Muscle layer of colon (tissue), 2 donors: ENCODE data around the gene SMPD4.
"Not testable (repeated sequence)": the region's sequence is repeated elsewhere in the genome, so short reads cannot be mapped to it uniquely, and the experiment has no call there.

Source experiments
- H3K27ac ChIP-seq: one replicate; pipeline ENCODE4 v1.7.0; 2013; ENCODE audit warnings: low read depth, mild to moderate bottlenecking, low read length, moderate library complexity
- H3K27me3 ChIP-seq, 2 donors: one replicate each; pipeline ENCODE4 v1.7.0; 2013; ENCODE audit warnings: low read length in 2 of 2, mild to moderate bottlenecking in 2 of 2; ENCODE audit not compliant: insufficient read depth in 2 of 2, control insufficient read depth in 1 of 2
- H3K36me3 ChIP-seq: one replicate; pipeline ENCODE4 v1.7.0; 2013; ENCODE audit warnings: mild to moderate bottlenecking, low read length; ENCODE audit not compliant: insufficient read depth
- H3K4me1 ChIP-seq: one replicate; pipeline ENCODE4 v1.7.0; 2013; ENCODE audit warnings: mild to moderate bottlenecking, low read length; ENCODE audit not compliant: insufficient read depth
- H3K4me3 ChIP-seq, 2 donors: one replicate each; pipeline ENCODE4 v1.7.0; 2013; ENCODE audit warnings: low read length in 2 of 2, low read depth in 1 of 2, mild to moderate bottlenecking in 1 of 2, moderate library complexity in 1 of 2
- H3K9ac ChIP-seq: one replicate; pipeline ENCODE4 v1.7.0; 2013; ENCODE audit warnings: low read length
- H3K9me3 ChIP-seq: one replicate; pipeline ENCODE4 v1.7.0; 2013; ENCODE audit warnings: mild to moderate bottlenecking, low read length
- donor health status: abdominal sarcoma.
- donor health status: Adenocarcinoma of cecum.

SMPD4 gene

GRCh38 chr2:130165293-130166016 lies 15.9 kb downstream of the SMPD4 start:
- Histone ChIP-seq H3K27ac (no peak overlapping the region), H3K9me3 (no peaks in the 10 kb centered on the region), H3K27me3 (no peaks in the 10 kb centered on the region), H3K9ac (no peak overlapping the region), H3K4me1 (no peaks in the 10 kb centered on the region), H3K4me3 (no peak overlapping the region), H3K36me3 (peaks cover 26% of the 10 kb centered on the region)

DNA sequence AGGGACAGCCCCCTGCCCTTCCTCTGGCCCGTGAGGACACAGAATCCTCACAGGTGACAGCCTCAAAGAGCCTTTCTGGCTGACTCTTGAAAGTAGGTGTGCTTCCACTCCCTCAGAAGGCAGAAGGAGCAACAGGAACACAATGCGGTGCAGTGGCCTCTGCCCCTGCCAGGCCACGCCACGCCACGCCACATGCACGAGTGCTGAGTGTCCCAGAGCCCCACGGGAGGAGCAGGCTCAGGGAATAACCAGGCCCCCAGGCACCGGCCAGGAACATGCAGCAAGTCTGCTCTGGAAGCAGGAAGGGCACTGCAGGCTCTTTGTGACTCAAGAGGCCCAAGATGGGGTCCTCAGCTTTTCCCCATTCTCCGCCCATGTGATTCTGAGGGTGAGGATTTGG lies 18.4 kb downstream of the SMPD4 start:
- Histone ChIP-seq H3K9me3 (no peaks in the 10 kb centered on the region), H3K4me3 (no peak overlapping the region), H3K27me3 (no peaks in the 10 kb centered on the region), H3K9ac (no peak overlapping the region), H3K36me3 (peaks cover 26% of the 10 kb centered on the region), H3K4me1 (no peaks in the 10 kb centered on the region), H3K27ac (no peak overlapping the region)

- H3K27me3 ChIP-seq, H3K9ac ChIP-seq, H3K27ac ChIP-seq, H3K4me1 ChIP-seq, H3K4me3 ChIP-seq, H3K9me3 ChIP-seq: not testable (repeated sequence)
- H3K36me3 ChIP-seq, result peaks cover 26% of the 10 kb centered on the region
Measured at GRCh38 chr2:130162486-130162885, 18.9 kb downstream of the SMPD4 start.

- H3K36me3 ChIP-seq, result peaks cover 26% of the 10 kb centered on the region
- not testable (repeated sequence) for H3K4me3 ChIP-seq, H3K27me3 ChIP-seq, H3K4me1 ChIP-seq, H3K9ac ChIP-seq, H3K9me3 ChIP-seq, H3K27ac ChIP-seq
Measured at GRCh38 chr2:130160838-130161705, 20.3 kb downstream of the SMPD4 start.

DNA sequence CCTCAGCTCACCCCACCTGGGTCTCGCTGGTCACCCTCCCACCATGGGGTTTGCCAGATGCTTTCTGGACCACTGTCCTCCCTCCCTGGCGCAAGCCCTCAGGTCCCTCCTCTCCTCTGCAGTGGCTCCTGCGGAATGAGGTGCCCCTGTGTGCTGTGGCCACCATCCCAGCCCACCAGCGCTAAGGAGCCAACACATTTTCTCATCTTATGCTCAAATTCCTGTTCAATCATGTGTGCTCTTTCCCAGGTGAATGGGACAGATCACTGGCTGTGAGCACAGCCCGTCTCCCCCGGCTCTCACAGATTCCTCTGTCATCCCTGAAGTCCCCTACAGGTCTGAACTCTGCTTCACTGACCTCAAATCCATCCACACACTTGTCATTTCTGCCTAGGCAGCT lies 21.3 kb downstream of the SMPD4 start:
- H3K9ac ChIP-seq, result no peak overlapping the region
- no peaks in the 10 kb centered on the region for H3K9me3 ChIP-seq
- no peaks in the 10 kb centered on the region for H3K27me3 ChIP-seq
- peaks cover 21% of the 10 kb centered on the region for H3K36me3 ChIP-seq
- H3K4me3 ChIP-seq, result no peak overlapping the region
- H3K4me1 ChIP-seq, result no peaks in the 10 kb centered on the region
- no peak overlapping the region for H3K27ac ChIP-seq

DNA sequence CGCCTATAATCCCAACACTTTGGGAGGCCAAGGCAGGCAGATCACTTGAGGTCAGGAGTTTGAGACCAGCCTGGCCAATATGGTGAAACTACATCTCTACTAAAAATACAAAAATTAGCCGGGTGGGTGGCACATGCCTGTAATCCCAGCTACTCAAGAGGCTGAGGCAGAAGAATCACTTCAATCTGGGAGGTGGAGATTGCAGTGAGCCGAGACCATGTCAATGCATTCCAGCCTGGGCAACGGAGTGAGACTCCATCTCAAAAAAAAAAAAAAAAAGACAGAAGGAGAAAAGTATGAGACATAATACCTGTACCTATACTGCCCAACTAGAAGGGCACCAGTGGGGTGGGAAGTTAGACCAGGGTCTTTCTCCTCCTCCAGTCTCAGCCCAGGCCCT lies 22.0 kb downstream of the SMPD4 start:
- H3K9me3 ChIP-seq, H3K9ac ChIP-seq, H3K27ac ChIP-seq, H3K4me1 ChIP-seq, H3K4me3 ChIP-seq, H3K27me3 ChIP-seq: not testable (repeated sequence)
- peaks cover 17% of the 10 kb centered on the region for H3K36me3 ChIP-seq

- Histone ChIP-seq H3K27me3 (no peaks in the 10 kb centered on the region), H3K27ac (no peak overlapping the region), H3K9ac (no peak overlapping the region), H3K9me3 (no peaks in the 10 kb centered on the region), H3K36me3 (peaks cover 9% of the 10 kb centered on the region), H3K4me3 (no peak overlapping the region), H3K4me1 (no peaks in the 10 kb centered on the region)
Measured at GRCh38 chr2:130158631-130159030, 22.8 kb downstream of the SMPD4 start.

DNA sequence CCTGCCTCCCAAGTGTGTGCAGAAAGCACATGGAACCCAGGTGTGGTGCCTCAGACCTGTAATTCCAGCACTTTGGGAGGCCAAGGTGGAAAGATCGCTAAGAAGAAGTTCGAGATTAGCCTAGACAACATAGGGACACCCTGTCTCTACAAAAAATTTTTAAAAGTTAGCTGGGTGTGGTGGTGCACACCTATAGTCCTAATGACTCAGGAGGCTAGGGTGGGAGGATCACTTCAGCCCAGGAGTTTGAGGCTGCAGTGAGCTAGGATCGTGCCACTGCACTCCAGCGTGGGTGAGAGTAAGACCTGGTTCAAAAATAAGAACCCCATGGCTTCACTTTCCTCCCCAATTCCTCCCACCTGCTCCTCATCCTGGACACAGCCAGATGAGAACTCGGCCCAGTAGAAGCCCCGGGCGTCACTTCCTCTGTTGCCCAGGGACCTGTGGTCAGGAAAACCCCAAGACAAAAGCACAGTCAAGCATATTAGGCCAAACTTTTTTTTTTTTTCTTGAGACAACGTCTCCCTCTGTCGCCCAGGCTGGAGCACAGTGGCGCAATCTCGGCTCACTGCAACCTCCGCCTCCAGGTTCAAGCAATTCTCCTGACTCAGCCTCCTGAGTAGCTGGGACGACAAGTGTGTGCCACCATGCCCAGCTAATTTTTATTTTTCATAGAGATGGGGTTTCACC lies 23.4 kb downstream of the SMPD4 start:
- H3K27me3 ChIP-seq, H3K36me3 ChIP-seq, H3K9me3 ChIP-seq, H3K9ac ChIP-seq, H3K4me3 ChIP-seq, H3K4me1 ChIP-seq, H3K27ac ChIP-seq: not testable (repeated sequence)

DNA sequence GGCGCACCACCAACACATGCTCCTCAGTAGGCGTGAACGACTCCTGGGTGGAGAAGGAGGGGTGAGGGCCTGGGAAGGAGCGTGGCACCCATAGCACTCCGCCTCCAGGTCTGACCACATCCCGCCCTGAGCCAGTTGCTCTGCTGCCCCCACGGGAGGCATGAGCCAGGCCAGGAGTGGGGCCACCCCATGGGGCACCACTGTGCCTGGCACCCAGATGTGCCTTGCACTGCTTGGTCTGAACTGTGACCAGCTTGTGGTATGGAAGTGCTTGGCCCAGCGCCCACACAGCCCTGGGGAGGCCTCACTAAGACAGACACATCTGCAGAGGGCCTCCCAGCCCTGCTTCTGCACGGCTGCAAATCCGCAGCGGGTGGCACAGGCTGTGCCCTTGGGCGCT lies 24.0 kb downstream of the SMPD4 start:
- not testable (repeated sequence) for H3K9ac ChIP-seq, H3K27me3 ChIP-seq, H3K36me3 ChIP-seq, H3K27ac ChIP-seq, H3K9me3 ChIP-seq, H3K4me1 ChIP-seq, H3K4me3 ChIP-seq

DNA sequence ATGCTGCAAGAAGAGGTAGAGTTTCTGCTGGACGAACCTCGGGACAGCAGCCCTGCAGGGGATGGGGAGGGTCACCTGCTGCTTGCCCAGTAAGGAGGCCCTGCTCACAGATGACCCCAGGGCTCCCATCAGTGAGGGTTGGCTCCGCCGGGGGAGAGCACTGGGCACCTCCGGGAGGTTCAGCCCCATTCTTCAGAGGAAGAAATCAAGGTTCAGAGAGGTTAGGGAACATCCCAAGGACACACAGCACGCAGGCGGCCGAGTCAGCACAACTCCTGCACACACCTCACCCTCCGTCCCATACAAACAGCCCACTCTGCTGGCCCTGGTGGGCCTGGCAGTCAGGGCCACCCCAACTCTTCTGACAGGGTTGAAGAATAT lies 24.8 kb downstream of the SMPD4 start:
- Histone ChIP-seq H3K9ac (no peak overlapping the region), H3K27me3 (no peaks in the 10 kb centered on the region), H3K4me1 (no peaks in the 10 kb centered on the region), H3K36me3 (no peaks in the 10 kb centered on the region), H3K4me3 (no peak overlapping the region), H3K9me3 (no peaks in the 10 kb centered on the region), H3K27ac (no peak overlapping the region)

DNA sequence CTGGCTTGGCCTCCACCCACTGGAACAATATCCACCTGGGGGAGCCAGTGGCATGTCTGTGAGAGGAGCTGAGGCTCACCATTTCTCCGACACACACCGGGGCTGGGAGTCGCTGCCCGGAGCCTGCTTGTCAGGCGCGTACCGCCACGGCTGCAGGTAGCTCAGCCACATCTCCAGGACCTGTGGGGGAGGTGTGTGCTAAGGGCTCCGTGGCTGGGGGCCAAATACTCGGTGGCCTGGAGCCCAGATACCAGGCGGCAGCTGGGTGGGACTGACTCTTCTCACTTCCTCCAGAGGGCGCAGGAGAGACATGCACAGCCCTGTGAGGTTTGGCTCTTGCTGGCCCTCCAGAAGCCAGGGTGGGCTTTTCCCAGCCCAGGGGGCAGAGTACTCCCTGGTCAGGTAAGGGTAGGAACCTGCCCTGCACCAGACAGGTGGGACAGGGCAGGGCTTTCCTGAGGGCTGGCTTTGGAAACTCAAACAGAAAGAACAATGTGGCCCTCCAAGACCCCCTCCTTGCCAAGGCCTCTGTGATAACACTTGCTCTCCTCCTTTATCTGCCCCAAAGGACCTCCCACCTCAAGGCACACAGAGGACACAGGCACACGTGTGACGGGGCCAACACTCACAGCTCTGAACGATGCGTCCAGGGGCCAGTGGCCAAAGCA lies 25.3 kb downstream of the SMPD4 start:
- H3K9me3 ChIP-seq, result not testable (repeated sequence)

More for the DNA sequence above, 25.3 kb downstream of the SMPD4 start:
- H3K27ac ChIP-seq, H3K4me3 ChIP-seq, H3K36me3 ChIP-seq, H3K9ac ChIP-seq, H3K27me3 ChIP-seq, H3K4me1 ChIP-seq: not testable (repeated sequence)
